ENCODE measurements around the gene KRTAP10-9. TPM values are rescaled to one million over a fixed set of nuclear protein-coding genes. Genes with fewer than 3 reads are reported as not detected.
"Not testable (repeated sequence)": the region's sequence is repeated elsewhere in the genome, so short reads cannot be mapped to it uniquely, and the experiment has no call there.

KRTAP10-9 gene
- total and polyA plus RNA-seq, 2 of the 8 experiments (the other 6 are each of a cell fraction or from before 2014, with no cell fraction given): not detected

DNA sequence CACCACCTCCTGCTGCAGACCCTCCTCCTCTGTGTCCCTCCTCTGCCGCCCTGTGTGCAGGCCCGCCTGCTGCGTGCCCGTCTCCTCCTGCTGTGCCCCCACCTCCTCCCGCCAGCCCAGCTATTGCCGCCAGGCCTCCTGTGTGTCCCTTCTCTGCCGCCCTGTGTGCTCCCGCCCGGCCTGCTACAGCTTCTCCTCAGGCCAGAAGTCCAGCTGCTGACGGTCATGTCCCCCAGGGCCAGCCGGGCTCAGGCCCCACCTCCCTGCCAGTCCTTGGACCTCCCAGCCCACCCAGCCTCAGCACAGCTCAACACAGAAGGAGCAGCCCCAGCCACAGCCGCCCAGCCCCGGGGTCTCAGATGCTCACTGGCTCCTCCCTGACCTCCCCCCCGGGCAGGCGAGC, 939 bp downstream of the KRTAP10-9 start:
- H3K23ac ChIP-seq (ENCODE audit: insufficient read length); H3K23me2 ChIP-seq (ENCODE audit: low read depth, low read length); DNase-seq (ENCODE audit: low read depth in 1 of 2, low spot score in 2 of 2); H3K4me2 ChIP-seq (ENCODE audit: insufficient read depth in 1 of 2, low read depth in 2 of 2, low read length in 2 of 2); H3K4me3 ChIP-seq (ENCODE audit: extremely low read depth in 1 of 4, insufficient read depth in 2 of 4, low read depth in 3 of 4, low read length in 4 of 4); H4K5ac ChIP-seq (ENCODE audit: insufficient read length, low read depth, low read length); H2BK120ac ChIP-seq (replicated peaks; ENCODE audit: low read depth, low read length); FAIRE-seq; H3K79me1 ChIP-seq (ENCODE audit: low read depth, low read length); H3K14ac ChIP-seq (ENCODE audit: insufficient read length); H2AK5ac ChIP-seq (ENCODE audit: low read depth, low read length); H4K8ac ChIP-seq (ENCODE audit: extremely low read depth, insufficient read depth, low read length); H3K18ac ChIP-seq (ENCODE audit: extremely low read depth, low read length); H2BK5ac ChIP-seq (ENCODE audit: low read depth, low read length); H3K36me3 ChIP-seq (ENCODE audit: control insufficient read depth in 2 of 4, insufficient read depth in 4 of 4, low read length in 3 of 4); H3K79me2 ChIP-seq (ENCODE audit: control insufficient read depth in 1 of 2, insufficient read depth in 2 of 2, low read length in 2 of 2); H4K91ac ChIP-seq (replicated peaks; ENCODE audit: insufficient read length, low read length); POLR2A ChIA-PET (ENCODE audit: partially characterized antibody); H2BK15ac ChIP-seq (ENCODE audit: low read length); H2BK20ac ChIP-seq (ENCODE audit: low read length); H2AFZ ChIP-seq (ENCODE audit: low read length); H3K4me1 ChIP-seq (replicated peaks in 1 of 4; ENCODE audit: control insufficient read depth in 3 of 4, insufficient read depth in 4 of 4, low read length in 3 of 4); H3K27ac ChIP-seq (ENCODE audit: low read depth, low read length); H3K27me3 ChIP-seq (replicated peaks in 1 of 4; ENCODE audit: control insufficient read depth in 3 of 4, extremely low read depth in 1 of 4, insufficient read depth in 3 of 4, low read length in 3 of 4); H3K4ac ChIP-seq (replicated peaks; ENCODE audit: insufficient read length, low read depth, low read length); H3K9ac ChIP-seq (replicated peaks in 1 of 4; ENCODE audit: extremely low read depth in 1 of 4, low read depth in 3 of 4, low read length in 3 of 4); H4K20me1 ChIP-seq (replicated peaks in 1 of 2; ENCODE audit: control insufficient read depth in 1 of 2, insufficient read depth in 2 of 2, low read length in 2 of 2); H3K56ac ChIP-seq (replicated peaks; ENCODE audit: insufficient read length, low read depth, low read length); H2BK12ac ChIP-seq (ENCODE audit: low read depth, low read length): not testable (repeated sequence)
- H3K9me3 ChIP-seq (ENCODE audit: insufficient read depth in 2 of 2, low read depth in 1 of 2, low read length in 1 of 2): peaks cover 14 to 16% of the 10 kb centered on the region in 2 experiments
- CTCF ChIA-PET (ENCODE audit: partially characterized antibody): interaction anchor here (1.1 to 2.1 kb wide), 3 partner anchors 9 to 122 kb away, joined by 3 to 9 read pairs (median 3); no protein-coding TSS in a partner anchor
- 59% methylated on average over 3 of the region's 15 CpGs; no CpG with 5 or more reads in 1 of the 2 experiments for WGBS, 2 experiments (ENCODE audit: extremely low coverage in 1 of 2, insufficient coverage in 1 of 2, insufficient read length in 1 of 2, insufficient replicate concordance in 2 of 2, low coverage in 1 of 2, low lambda C conversion rate in 2 of 2, missing lambda C conversion rate in 1 of 2)

All from H1 (cell line).